OCI-LY7 (cell line): ENCODE measurements around the gene ARF5. TPM values are rescaled to one million over a fixed set of nuclear protein-coding genes. Genes with fewer than 3 reads are reported as not detected.

ENCODE experiments used
- BruUV-seq: library from RNA; stranded (reverse); fragments of 400-500 nt; replicated peaks from 2 replicates; lab custom pipeline; 2021; lab: Mats Ljungman, UMichigan
- CTCF ChIA-PET: fragments of 300-600 bp; sonication (Branson Sonifier 250); formaldehyde crosslinking; loops from one replicate; lab custom pipeline; 2022; ENCODE audit warnings: antibody characterized with exemption; ENCODE audit not compliant: unreplicated experiment; lab: Charles Lee
- POLR2A ChIA-PET: fragments of 300-600 bp; sonication (Branson Sonifier 250); formaldehyde crosslinking; loops from one replicate; lab custom pipeline; 2022; ENCODE audit warnings: antibody characterized with exemption; lab: Charles Lee
- DNase-seq: peaks from one replicate; pipeline ENCODE4 v3.0.0-alpha.2; 2015; ENCODE audit warnings: low spot score
- H2AFZ ChIP-seq: fragments of 200-600 bp; sonication (generic), shearing (Covaris generic); 2 replicates; pipeline ENCODE4 v1.6.1; 2014; ENCODE audit warnings: mild to moderate bottlenecking, antibody characterized with exemption, low read length, moderate library complexity
- H3K27ac ChIP-seq: fragments of 200-600 bp; sonication (generic); 2 replicates; pipeline ENCODE4 v1.5.1; 2014; ENCODE audit warnings: mixed run types, low read depth, mild to moderate bottlenecking, moderate library complexity, low read length, inconsistent platforms; ENCODE audit not compliant: poor library complexity, severe bottlenecking
- H3K36me3 ChIP-seq: fragments of 200-600 bp; sonication (generic); 2 replicates; pipeline ENCODE4 v1.6.1; 2014; ENCODE audit warnings: mild to moderate bottlenecking, antibody characterized with exemption, low read length, moderate library complexity, mixed read lengths; ENCODE audit not compliant: insufficient read depth
- H3K4me1 ChIP-seq: fragments of 200-600 bp; sonication (generic); 2 replicates; pipeline ENCODE4 v1.5.1; 2014; ENCODE audit warnings: mild to moderate bottlenecking, low read length; ENCODE audit not compliant: insufficient read depth, poor library complexity, severe bottlenecking
- H3K4me2 ChIP-seq: fragments of 200-600 bp; sonication (generic); 2 replicates; pipeline ENCODE4 v1.6.1; 2014; ENCODE audit warnings: mild to moderate bottlenecking, low read length
- H3K4me3 ChIP-seq: fragments of 200-600 bp; sonication (generic); 2 replicates; pipeline ENCODE4 v1.5.1; 2014; ENCODE audit warnings: mild to moderate bottlenecking, low read depth, low read length; ENCODE audit not compliant: poor library complexity, severe bottlenecking
- H3K79me2 ChIP-seq: fragments of 200-600 bp; sonication (generic); 2 replicates; pipeline ENCODE4 v1.6.1; 2016; ENCODE audit warnings: low read depth, mild to moderate bottlenecking, low read length, moderate library complexity, mixed read lengths; ENCODE audit not compliant: insufficient read depth
- H3K9me2 ChIP-seq: fragments of 200-600 bp; sonication (generic); 2 replicates; pipeline ENCODE4 v1.6.1; 2016; ENCODE audit warnings: mild to moderate bottlenecking, low read length, mixed read lengths; ENCODE audit not compliant: insufficient read depth
- H3K9me3 ChIP-seq: fragments of 200-600 bp; sonication (generic); 2 replicates; pipeline ENCODE4 v1.6.1; 2014; ENCODE audit warnings: mild to moderate bottlenecking, mixed run types, low read length, mixed read lengths
- H4K20me1 ChIP-seq: fragments of 200-600 bp; sonication (generic); 2 replicates; pipeline ENCODE4 v1.6.1; 2014; ENCODE audit warnings: mild to moderate bottlenecking, antibody characterized with exemption, low read length, moderate library complexity, mixed read lengths; ENCODE audit not compliant: insufficient read depth
- EZH2phosphoT487 ChIP-seq: fragments of 200-600 bp; sonication (generic); IDR thresholded peaks from 2 replicates; pipeline ENCODE4 v1.6.1; 2018; ENCODE audit warnings: low read depth, borderline replicate concordance, mild to moderate bottlenecking, mixed run types, antibody characterized with exemption, low read length, moderate library complexity, mixed read lengths
- intact Hi-C: fragments of 100-400 bp; cut with micrococcal nuclease; formaldehyde crosslinking; loops from one replicate; pipeline ENCODE4 v1.10.0; 2022; ENCODE audit not compliant: unreplicated experiment
- total RNA-seq, 2 experiments: library from RNA; depleted of rRNA in 1 of 2; stranded (reverse); fragments of >200 nt in 1 of 2; shearing (Covaris generic) in 1 of 2; gene quantifications; 2 replicates each; pipeline ENCODE4 v1.2.3, GENCODE V29; 2014 to 2022
- TF ChIP-seq, protein P1 (sequence below): fragments of 200-600 bp; sonication (generic); conservative IDR thresholded peaks from 2 replicates; pipeline ENCODE4 v1.5.1; 2014; ENCODE audit warnings: mild to moderate bottlenecking, antibody characterized with exemption, low read length, moderate library complexity, mixed read lengths

The ARF5 gene
- total RNA-seq, 2 experiments from 2014 or later = 151 to 162 TPM

DNA sequence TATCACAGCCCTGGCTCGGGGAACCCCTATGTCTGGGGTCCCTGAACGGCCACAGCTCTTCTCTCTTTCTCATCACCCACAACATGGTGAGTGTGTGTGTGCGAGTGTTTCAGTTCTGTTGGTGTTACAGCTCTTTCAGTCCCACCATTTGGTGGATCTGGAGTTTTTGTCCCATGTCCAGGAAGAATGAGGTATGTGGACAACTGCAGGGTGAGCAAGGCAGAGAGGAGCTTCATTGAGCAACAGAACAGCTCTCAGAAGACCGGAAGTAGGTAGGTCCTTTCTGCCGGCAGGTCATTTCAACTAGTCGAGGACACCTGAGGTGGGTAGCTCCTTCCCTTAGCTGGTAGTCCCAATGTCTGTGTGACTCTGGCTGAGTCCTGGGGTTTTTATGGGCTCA lies 20.2 kb downstream of the ARF5 start:
- POLR2A ChIA-PET = interaction anchor here (0.6 kb wide), 1 partner anchor 1185 kb away, joined by 4 read pairs; no protein-coding TSS in a partner anchor
- CTCF ChIA-PET = no interaction called here
- H3K4me3 ChIP-seq = no peak overlapping the region
- no peak for DNase-seq
- H3K9me3 ChIP-seq = no peaks in the 10 kb centered on the region; the same call in 1 of the 2 replicates
- intact Hi-C loops = no loop called here
- H3K36me3 ChIP-seq = no peaks in the 10 kb centered on the region
- no peaks in the 10 kb centered on the region for H3K9me2 ChIP-seq
- H3K79me2 ChIP-seq = no peaks in the 10 kb centered on the region
- H3K4me1 ChIP-seq = no peaks in the 10 kb centered on the region
- H2AFZ ChIP-seq = no peak overlapping the region
- no peaks in the 10 kb centered on the region for H4K20me1 ChIP-seq
- BruUV-seq = no TSS peak
- TF ChIP-seq, protein P1, sequence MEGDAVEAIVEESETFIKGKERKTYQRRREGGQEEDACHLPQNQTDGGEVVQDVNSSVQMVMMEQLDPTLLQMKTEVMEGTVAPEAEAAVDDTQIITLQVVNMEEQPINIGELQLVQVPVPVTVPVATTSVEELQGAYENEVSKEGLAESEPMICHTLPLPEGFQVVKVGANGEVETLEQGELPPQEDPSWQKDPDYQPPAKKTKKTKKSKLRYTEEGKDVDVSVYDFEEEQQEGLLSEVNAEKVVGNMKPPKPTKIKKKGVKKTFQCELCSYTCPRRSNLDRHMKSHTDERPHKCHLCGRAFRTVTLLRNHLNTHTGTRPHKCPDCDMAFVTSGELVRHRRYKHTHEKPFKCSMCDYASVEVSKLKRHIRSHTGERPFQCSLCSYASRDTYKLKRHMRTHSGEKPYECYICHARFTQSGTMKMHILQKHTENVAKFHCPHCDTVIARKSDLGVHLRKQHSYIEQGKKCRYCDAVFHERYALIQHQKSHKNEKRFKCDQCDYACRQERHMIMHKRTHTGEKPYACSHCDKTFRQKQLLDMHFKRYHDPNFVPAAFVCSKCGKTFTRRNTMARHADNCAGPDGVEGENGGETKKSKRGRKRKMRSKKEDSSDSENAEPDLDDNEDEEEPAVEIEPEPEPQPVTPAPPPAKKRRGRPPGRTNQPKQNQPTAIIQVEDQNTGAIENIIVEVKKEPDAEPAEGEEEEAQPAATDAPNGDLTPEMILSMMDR = no peak
- no peak for TF ChIP-seq EZH2phosphoT487
- no peak overlapping the region for H3K27ac ChIP-seq
- no peak overlapping the region for H3K4me2 ChIP-seq

DNA sequence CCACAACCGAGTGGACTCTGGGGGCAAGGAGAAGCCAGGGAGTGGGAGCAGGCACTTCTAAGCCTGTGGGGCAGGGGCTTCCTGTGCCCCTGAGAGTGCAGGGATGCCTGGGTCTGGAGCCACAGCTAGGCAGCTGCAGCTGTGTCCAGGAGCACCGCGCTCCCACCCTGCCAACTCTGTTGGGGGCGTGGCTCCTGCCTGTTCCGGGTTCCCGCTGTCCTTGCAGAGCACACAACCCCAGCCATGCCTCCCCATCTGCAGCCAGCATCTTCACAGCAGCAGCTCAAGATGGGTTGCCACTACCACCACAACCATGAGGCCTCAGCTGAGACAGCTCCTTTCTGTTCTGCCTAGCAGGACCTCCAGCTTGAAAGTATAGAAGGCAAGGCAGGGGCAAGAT lies 21.1 kb downstream of the ARF5 start:
- no peaks in the 10 kb centered on the region for H3K4me1 ChIP-seq
- no peak overlapping the region for H3K4me2 ChIP-seq
- no peaks in the 10 kb centered on the region for H3K79me2 ChIP-seq
- POLR2A ChIA-PET = interaction anchor here (0.6 kb wide), 1 partner anchor 438 kb away, joined by 3 read pairs; no protein-coding TSS in a partner anchor
- no peak overlapping the region for H3K27ac ChIP-seq
- TF ChIP-seq EZH2phosphoT487 = no peak
- TF ChIP-seq, protein P1 = no peak
- H3K9me2 ChIP-seq = no peaks in the 10 kb centered on the region
- no peaks in the 10 kb centered on the region for H4K20me1 ChIP-seq
- DNase-seq = no peak
- no peak overlapping the region for H3K4me3 ChIP-seq
- intact Hi-C loops = no loop called here
- H2AFZ ChIP-seq = no peak overlapping the region
- H3K9me3 ChIP-seq = no peaks in the 10 kb centered on the region; the same call in 1 of the 2 replicates
- BruUV-seq = no TSS peak
- H3K36me3 ChIP-seq = no peaks in the 10 kb centered on the region
- CTCF ChIA-PET = no interaction called here

DNA sequence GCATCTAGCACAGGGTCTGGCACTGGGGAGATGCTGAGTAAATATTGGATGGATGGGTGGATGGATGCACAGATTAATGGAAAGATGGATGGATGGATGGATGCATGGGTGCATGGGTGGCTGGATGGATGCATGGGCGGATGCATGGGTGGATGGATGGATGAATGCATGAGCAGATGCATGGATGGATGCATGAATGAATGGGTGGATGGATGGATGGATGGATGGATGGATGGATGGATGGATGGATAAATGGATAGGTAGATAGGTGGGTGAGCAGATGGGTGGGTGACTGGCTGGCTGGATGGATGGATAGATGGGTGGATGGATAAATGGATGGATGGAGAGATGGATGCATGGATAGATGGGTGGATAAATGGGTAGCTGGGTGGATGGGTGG lies 24.1 kb downstream of the ARF5 start:
- DNase-seq = no peak
- H3K27ac ChIP-seq = no peak overlapping the region
- no peaks in the 10 kb centered on the region; the same call in 1 of the 2 replicates for H3K9me3 ChIP-seq
- H4K20me1 ChIP-seq = no peaks in the 10 kb centered on the region
- no peaks in the 10 kb centered on the region for H3K36me3 ChIP-seq
- no peak overlapping the region for H3K4me2 ChIP-seq
- H3K79me2 ChIP-seq = no peaks in the 10 kb centered on the region
- no peak for TF ChIP-seq EZH2phosphoT487
- TF ChIP-seq, protein P1 = no peak
- BruUV-seq = no TSS peak
- no peaks in the 10 kb centered on the region for H3K4me1 ChIP-seq
- H3K4me3 ChIP-seq = no peak overlapping the region
- CTCF ChIA-PET = no interaction called here
- POLR2A ChIA-PET = no interaction called here
- no peaks in the 10 kb centered on the region for H3K9me2 ChIP-seq
- intact Hi-C loops = no loop called here
- no peak overlapping the region for H2AFZ ChIP-seq
